HG03354 (cell line): Measurements from ENCODE around the gene ERF.
A peak's percentile ranks its signal among the peaks of the same experiment; 100 is the strongest.

Experiments
- ATAC-seq: cut with Tn5 transposase; IDR thresholded peaks from one replicate; pipeline ENCODE4 v1.9.1; 2021; ENCODE audit warnings: mild to moderate bottlenecking; ENCODE audit not compliant: unreplicated experiment, poor library complexity, severe bottlenecking

ERF gene

DNA sequence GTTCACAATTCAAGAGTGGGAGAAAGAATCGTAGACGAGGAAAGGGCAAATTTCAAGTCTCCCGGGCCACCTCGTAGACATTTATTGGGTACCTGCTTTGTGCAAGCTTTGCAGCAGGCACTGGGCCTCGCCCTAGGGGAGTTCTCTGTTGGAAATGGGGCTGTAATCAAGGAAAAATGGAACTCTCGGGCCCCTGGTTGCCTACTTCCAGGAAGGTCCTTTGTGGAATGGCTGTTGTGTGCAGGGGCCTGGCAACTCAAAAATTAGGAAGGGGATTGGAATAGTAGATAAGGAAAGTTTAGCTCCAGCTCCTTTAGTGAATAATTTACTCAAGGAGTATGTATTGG is 34.2 kb downstream of the ERF start:
- no peak for ATAC-seq

DNA sequence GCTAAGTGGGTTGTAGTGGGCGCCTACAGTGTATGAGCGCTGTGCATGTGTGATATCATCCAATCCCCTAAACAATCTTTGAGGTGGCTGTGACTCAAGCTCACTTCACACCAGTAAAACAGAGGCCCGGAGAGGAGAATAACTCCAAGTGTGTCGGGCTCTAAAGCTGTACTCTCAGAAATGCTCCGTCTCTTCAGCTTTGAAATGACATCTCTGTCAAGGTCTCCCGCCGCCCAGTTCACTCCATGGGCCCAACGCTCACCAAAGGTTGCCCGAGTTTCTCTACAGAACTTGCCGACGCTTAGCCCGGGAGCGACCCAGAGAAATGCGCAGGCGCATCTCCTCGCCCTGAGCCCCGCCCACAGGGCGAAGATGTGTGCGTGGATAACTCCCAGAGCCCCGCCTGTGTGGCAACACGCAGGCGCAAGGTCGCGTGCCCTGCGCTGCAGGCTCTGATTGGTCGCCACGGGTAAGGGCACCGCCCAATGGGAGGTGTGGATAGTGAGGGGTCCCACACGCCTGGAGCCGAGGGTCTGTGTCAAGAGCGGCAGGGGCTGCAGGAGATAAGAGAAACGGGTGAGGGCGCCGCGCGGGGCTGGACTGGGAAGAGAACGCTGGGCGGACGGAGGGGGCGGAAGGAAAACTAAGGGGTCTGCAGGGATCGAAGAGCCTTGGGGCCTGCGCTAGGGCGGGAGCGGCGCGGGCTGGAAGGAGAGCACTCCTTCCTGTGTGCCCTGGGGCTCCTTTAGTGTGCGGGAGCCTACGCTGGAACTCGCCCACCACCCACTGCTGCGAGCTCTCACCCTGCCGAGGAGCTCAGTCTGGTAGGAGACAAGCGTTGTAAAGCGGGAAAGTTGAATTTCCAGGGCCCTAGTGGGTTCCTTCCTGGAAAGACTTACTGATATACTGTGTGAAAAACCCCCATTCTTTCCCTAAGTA is 34.8 kb downstream of the ERF start, which contains the start of gene ZNF526:
Gene ZNF526 (plus strand): TSS at position 501 of the 939 bp plus-strand sequence. CDS start 4,092 bp downstream, outside the sequence.
- peak; percentile 78 for ATAC-seq

DNA sequence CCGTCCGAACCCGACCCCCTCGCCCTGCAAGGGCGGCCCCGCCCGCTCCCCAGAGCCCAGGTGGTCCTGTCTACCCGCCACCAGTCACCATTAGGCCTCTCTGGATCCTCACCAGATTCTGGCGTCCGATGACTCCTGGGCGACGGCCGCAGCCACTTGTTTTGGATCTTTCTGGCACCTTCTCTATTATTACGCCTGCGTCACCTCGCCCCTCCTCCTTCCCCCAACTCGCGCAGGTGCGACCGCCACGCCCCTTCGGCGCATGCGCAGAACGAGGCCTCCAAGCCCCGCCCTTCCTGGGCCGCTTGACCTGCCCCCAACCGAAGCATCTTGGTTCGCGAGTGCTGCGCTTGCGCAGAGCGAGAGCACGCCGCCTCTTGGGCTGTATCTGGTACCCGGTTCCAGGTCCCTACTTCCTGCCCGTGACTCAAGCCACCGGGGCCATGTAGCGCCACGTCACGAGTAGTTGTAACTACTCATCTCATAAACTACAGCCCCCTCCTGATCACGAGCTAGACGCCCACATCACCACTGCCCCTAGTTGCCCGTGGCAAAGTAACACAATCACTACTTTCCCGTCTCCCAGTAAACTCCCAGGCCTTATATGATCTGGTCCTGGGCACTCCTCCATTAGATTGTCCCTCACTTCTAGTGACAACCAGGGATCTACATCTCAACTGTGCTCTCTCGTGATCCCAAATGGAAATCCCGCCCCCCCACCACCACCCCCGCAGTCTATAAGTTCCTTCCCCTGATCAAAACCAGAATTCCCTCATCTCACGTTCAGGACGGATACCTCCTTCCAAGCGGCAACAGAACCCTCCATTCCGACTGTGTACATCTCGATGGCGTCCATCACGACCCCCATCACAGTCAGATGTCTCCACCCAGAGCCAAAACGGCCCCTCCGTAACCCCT is 37.1 kb downstream of the ERF start, which contains the start of gene DEDD2:
Gene DEDD2 (minus strand): TSS at position 158 of the 918 bp plus-strand sequence. CDS start 670 bp downstream, outside the sequence.
- ATAC-seq = peak; percentile 69

DNA sequence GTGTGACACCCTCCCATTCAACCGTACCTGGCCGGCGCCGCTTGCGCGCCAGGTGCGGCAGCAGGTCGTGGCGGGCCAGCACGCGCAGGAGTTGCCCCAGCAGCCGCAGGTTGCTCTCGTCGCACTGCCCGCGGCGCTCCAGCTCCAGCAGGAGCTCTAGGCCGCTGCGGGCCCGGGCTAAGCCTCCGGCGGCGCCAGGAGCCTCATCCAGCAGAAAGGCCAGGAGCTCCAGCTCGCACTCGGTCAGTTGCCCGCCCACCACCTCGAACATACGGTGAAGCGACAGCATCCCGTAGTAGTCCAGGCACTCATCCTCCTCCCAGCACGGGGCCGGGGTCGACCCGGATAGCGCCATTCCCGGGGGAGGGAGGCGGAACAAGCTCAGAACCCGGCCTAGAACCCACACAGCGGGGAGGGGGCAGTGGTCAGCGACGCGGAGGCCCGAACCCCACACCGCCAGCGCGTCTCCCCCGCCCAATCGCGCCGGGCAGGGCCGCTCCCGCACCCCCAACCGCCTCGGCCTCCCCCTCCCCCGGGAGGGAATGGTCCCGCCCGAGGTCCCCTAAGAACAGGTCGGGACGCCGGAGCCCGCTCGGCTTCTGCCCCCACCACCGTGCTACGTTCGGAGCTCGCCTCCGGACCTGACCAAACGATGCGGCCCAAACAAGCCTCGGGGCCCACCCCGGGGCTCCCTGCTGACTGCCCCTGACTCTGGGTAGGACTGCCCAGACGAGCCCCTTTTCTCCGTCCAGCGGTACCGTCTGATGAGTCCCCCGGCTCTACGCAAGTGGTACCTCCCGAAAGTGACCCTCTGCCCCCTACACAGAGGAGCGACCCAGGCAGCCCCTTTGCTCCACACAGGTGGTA is 38.0 kb downstream of the ERF start:
- ATAC-seq = peak; percentile 4

DNA sequence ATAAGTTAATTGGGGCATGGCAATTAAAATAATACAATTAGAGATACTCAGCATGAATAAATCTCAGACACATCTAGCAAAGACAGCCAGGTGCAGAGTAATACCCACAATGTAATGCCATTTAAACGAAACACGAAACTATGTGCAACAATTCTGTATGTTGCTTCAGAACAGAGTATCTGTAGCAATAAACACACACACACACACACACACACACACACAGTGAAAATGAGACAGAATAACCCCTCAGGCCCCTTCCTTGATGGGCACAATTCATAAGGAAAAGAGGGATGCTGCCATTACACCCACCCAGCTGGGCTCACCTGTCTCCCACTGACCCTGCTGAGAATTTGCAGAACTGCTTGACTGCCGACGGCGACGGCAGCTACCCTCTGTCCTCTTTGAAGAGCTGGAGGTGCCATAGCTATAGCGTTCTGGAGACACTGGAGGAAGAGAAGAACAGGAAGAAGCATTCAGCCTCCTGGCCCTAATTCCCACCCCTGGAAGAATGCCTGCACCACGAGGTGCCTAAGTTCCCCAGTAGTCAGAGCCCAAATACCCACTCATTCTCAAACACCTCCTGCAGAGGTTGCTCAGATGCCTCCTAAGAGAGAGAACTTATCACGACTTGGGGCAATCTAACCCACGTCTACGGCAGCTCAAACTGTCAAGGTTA is 40.0 kb downstream of the ERF start:
- no peak for ATAC-seq

DNA sequence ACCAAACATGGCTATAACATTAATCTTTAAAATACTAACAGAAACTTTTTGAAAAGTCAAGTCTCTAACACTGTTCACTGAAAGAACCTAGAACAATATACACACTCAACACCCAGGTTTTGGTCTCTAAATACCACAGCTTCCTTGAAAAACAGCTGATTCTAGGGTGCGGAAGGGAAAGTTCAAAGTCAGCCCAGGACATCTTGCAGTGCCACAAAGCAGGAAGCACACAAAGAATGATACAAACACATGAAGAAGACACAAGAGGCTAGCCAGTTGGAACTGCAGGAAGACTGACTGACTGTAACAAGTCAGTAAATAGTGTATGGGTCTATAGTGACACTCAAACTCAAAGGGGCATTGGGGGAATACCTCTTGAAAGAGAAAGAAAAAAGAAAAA is 42.0 kb downstream of the ERF start:
- no peak for ATAC-seq

DNA sequence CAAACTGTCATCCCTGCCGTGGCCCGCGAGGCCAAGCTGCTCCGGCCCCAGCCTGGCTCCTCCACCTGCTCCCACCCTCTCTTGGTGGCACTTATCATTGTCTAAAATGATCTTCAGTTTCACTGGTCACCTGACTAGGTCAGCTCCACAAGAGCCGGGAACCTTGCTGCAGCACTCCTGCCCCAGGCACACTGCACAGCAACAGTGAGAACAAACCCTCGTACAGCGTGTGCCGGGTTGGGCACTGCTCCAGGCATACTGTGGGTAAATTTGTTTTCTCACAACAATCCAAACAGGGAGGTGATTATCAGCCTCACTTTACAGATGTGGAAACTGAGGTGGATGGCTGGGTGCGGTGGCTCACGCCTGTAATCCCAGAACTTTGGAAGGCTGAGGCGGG is 46.3 kb downstream of the ERF start:
- no peak for ATAC-seq

DNA sequence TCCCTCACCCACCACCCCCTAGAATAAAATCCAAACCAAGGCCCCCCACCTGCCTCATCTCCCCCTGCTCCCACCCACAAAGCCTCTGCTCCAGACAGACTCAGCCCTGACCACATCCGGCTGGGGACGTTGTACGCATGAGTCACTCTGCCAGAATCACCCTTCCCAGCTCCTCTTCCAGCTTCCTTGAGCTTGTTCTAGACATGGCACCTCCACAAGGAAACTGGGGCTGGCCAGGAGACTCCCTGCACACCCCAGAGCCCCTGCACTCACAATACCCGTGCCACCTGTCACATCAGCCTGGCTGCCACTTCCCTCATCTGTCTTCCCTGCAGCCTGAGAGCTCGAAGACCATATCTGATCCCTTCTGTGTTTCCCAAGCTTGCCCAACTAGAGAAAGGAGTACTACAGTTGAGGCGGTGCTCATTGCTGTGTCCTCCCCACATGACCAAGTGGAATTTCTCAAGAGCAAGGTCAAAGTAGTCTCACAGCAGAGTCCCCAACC is 47.1 kb downstream of the ERF start:
- no peak for ATAC-seq

DNA sequence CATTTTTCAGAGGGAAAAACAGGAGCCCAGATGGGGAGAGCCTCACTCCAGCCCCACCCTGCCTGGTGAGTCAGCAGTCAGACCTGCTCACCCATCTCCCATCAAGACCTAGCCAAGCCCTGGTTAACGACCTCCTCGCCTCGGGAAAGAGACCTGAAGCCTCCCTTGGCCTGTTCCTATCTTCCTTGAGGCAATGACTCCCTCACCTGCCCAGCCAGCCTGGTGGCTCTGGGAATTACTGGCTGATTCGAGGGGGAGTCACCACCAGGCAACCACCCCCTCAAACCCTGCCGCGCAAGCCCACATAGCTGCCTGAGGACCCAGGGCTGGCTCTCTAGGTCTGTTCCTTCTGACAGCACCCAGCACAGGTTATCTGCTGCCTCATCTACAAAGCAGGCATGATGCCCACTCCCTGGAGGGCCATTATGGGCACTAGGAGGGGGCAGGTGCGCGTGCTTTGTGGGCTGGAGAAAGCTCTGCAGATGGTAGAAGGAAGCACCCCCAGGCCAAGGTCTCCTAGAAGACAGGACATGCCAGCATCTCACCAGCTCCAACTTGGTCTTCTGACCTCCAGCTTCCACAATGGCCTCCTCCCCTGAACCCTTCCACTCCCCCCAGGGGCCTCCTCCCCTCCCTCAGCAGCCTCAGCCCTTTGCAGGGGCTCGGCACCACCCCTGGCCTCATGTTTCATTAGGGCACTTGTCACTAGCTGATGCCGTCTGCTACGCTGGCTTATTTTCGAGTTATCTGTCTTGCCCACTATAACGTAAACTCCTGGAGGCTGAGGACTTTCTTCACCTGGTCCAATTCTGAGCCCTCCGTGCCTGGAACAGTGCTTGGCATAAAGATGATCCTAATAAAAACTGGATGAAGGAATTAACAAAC is 47.8 kb downstream of the ERF start:
- no peak for ATAC-seq

DNA sequence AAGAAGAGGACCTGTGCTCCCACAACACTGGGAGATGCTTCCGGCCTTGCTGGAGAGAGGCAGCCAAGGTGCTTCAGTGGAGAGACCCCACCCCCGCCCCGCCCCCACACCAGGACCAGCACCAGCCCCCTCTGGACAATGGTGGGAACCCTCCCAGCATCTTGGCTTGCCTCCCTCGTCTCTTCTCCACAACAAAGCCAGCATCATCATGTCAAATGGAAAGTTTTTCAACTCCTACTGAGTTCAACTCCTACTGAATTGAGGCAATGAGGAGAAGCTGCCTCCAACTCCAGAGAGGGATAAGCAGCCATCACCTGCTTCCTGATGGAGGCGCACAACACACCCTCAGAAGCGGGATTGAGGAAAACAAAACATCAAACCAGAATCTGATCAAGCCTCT is 50.3 kb downstream of the ERF start:
- ATAC-seq = no peak

DNA sequence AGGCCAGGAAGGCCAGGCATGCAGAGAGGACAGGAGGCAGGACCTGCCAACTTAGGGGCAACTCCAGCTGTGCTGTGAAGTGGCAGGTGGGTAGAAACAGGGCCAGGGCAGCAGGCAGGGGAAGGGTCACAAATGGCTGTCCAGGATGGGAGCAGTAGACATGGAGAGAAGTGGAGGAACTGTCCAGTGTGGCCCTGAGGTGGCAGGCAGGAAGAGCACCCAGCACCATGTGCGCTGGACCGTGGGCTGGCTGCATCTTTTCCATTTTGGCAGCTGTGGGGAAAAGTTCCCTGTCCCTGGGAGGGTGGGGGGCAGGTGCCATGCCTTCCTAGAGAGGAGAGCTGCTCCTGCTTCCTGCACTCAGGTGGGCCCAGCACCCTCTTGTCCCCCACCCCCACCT is 51.2 kb downstream of the ERF start:
- no peak for ATAC-seq

DNA sequence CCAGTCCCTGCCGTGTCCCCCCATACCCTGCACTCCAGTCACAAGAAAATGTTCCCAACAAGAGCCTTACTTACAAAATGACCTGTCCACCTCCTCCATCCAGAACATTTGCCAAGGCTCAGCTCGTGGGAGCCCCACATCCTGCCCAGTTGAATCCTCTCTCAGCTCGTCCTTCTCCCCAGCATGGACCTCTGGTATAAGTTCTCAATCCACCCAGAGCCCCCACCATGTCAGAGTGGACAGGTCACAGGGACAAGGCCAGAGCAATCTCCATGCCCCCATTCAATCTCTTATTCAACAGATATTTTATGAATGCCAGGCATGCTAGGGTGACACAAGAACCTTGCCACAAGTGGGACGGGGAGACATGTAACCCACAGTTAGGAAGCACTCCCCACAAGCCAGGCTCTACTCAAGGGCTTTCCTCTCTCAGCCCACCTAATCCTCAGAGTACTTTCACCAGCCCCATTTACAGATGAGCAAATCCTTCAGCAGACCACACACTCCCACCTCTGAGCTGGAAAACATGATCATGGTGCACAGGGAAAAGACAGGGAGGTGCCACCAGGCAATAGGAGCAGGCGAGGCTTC is 52.5 kb downstream of the ERF start:
- no peak for ATAC-seq

DNA sequence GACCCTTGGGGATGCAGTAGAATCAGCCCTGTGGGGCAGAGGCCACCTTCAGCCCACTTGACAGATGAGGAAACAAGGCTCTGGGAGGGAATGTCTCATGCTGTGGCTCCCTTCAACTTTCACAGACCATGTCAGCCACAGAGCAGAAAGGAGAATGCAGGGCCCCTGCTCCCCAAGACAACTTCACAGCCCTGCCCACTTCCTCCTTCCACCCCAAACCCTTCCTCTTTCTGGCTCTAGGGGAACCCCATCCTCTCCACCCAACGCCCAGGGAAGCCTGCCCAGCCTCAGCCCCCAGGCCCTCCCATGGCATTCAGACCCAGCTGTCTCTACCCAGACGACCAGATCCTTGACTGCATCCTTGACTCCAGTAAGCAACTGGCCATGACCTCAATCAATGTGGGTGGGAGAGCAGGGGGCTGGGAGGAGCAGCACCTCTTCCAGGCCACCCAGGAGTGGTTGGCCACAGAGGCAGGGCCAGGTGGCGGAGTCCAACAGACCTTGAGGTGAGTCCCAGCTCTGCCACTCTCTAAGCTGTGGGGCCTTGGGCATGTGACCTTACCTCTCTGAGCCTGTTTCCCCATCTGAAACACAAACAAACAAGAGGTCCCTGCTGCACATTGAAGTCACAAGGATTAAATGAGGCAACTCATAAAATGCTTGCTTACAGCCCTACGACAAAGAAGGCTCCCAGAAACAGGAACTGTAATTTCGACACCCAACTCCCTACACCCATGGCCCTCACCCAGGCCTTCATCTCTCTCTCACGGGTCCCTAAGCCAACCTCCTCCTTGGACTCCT is 53.2 kb downstream of the ERF start:
- ATAC-seq = no peak

DNA sequence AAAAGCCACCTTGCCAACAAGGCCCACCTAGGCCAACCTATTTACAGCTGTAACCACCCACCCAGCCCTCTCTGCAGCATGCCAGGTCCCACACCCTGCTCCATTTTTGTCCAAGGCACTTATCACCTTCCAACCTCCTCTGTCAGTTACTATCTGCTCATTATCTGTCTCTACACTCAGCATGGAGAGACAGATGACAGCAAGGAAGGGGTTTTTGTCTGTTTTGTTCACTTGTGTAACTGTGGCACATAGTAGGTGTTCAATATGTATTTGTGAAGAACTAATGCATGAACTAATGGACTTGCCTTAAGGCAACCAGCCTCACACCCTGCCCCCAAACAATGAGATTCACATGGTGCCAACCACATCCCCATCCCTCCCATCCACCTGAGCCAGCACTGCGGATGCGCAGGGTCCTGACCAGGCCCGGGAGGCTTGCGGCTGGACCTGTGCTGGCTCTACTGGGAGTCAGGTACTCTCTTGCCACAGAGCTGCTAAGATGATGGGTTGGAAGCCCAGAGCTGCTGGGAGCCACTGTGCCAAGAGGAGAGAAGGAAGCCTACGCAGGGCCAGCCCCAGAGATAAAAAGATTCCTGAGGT is 54.7 kb downstream of the ERF start:
- no peak for ATAC-seq

DNA sequence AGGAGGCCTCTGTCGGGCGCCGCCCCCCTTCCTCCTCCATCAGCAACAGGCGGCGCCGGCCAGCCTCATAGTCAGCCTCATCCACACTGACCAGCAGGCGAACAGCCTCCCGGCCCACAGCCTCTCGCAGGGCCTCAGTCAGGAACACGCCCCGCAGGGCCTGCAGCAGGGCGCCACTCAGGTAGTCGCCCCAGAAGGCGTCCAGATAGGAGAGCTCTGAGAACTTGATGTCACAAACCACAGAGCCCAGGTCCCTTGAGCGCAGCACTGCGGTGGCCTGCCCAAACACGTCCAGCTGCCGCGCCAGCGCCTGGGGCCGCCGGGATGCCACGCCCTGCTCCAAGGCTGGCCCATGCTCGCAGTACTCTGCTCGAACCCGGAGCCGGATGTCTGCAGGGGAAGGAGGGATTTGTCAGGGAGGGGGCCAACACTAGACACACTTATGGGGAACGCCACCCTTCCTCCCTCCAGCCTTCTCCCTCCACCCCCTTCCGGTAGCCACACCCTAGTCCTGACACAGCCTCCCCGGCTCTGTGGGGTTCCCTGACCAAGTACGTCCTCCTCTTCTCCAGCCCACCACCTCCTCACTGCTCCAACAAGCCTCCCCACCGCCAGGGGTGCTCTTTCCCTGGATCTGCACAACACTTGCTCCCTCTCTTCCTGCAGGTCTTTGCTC is 55.4 kb downstream of the ERF start:
- ATAC-seq = peak; percentile 40
